OCI-LY3 (cell line): ENCODE measurements around the gene KDM4C.

Source experiments
- CTCF ChIP-seq: fragments of 200-600, 300-600 bp; sonication (generic); IDR thresholded peaks from 2 replicates; pipeline ENCODE4 v1.5.1; 2014; ENCODE audit warnings: antibody characterized with exemption, low read length, low read depth
- EZH2phosphoT487 ChIP-seq: fragments of 200-600 bp; shearing (Covaris generic); IDR thresholded peaks from 2 replicates; pipeline ENCODE4 v1.6.1; 2018; ENCODE audit warnings: antibody characterized with exemption, mixed run types, low read depth

- no peak for TF ChIP-seq CTCF
- no peak for TF ChIP-seq EZH2phosphoT487
These were observed 151.4 kb downstream of the KDM4C start for GRCh38 chr9:6909181-6909580.
